ENCODE data around the gene BMX.

The BMX gene

GRCh38 chrX:15564981-15565579, 64.5 kb downstream of the BMX start:
- no peak for TF ChIP-seq LEF1 (IDR thresholded peaks at IDR 0.05; ENCODE audit: borderline replicate concordance)
- no peak for TF ChIP-seq CTBP1 (IDR thresholded peaks at IDR 0.05; ENCODE audit: borderline replicate concordance)
- TF ChIP-seq FOXM1 (IDR thresholded peaks at IDR 0.05; ENCODE audit: borderline replicate concordance): no peak
- no peak for TF ChIP-seq ELF4 (IDR thresholded peaks at IDR 0.05)
- TF ChIP-seq BHLHE40 (IDR thresholded peaks at IDR 0.05; ENCODE audit: borderline replicate concordance): no peak
- no peak for TF ChIP-seq ARNT (IDR thresholded peaks at IDR 0.05)
- no peak for TF ChIP-seq TARDBP (IDR thresholded peaks at IDR 0.05)
- no peak for TF ChIP-seq L3MBTL2 (conservative IDR thresholded peaks at IDR 0.05)
- TF ChIP-seq NFRKB (IDR thresholded peaks at IDR 0.05): no peak
- no peak for TF ChIP-seq ZNF384 (IDR thresholded peaks at IDR 0.05)
- no peak for TF ChIP-seq HDGF (IDR thresholded peaks at IDR 0.05; ENCODE audit: borderline replicate concordance)
- TF ChIP-seq SP1 (IDR thresholded peaks at IDR 0.05): no peak
- TF ChIP-seq FOXA1 (IDR thresholded peaks at IDR 0.05): no peak
- no peak for TF ChIP-seq FOXK2 (IDR thresholded peaks at IDR 0.05)
- TF ChIP-seq PKNOX1 (IDR thresholded peaks at IDR 0.05): no peak
- no peak for TF ChIP-seq SUZ12 (IDR thresholded peaks at IDR 0.05)
- CTCF ChIA-PET: interaction anchor here (0.6 to 1.2 kb wide), 7 partner anchors 21 to 268 kb away, joined by 3 to 5 read pairs (median 3); no protein-coding TSS in a partner anchor
- DNase-seq (ENCODE audit: extremely low spot score): peak; percentile 60
- POLR2A ChIA-PET: no interaction called here

- DNase-seq (ENCODE audit: extremely low spot score): no peak
- ChIA-PET CTCF (no interaction called here), POLR2A (no interaction called here)
- TF ChIP-seq NFRKB (IDR thresholded peaks at IDR 0.05) (no peak), ARNT (IDR thresholded peaks at IDR 0.05) (no peak), SUZ12 (IDR thresholded peaks at IDR 0.05) (no peak), BHLHE40 (IDR thresholded peaks at IDR 0.05; ENCODE audit: borderline replicate concordance) (no peak), TARDBP (IDR thresholded peaks at IDR 0.05) (no peak), ELF4 (IDR thresholded peaks at IDR 0.05) (no peak), CTBP1 (IDR thresholded peaks at IDR 0.05; ENCODE audit: borderline replicate concordance) (no peak), FOXA1 (IDR thresholded peaks at IDR 0.05) (no peak), ZNF384 (IDR thresholded peaks at IDR 0.05) (no peak), L3MBTL2 (conservative IDR thresholded peaks at IDR 0.05) (no peak), PKNOX1 (IDR thresholded peaks at IDR 0.05) (no peak), FOXK2 (IDR thresholded peaks at IDR 0.05) (no peak)
Observed at GRCh38 chrX:15566244-15566643, 65.6 kb downstream of the BMX start.

- CTCF ChIA-PET: no interaction called here
- POLR2A ChIA-PET: no interaction called here
- no peak for DNase-seq (ENCODE audit: extremely low spot score)
- TF ChIP-seq ARNT (IDR thresholded peaks at IDR 0.05): no peak
- TF ChIP-seq NFRKB (IDR thresholded peaks at IDR 0.05): no peak
- TF ChIP-seq BHLHE40 (IDR thresholded peaks at IDR 0.05; ENCODE audit: borderline replicate concordance): no peak
- no peak for TF ChIP-seq FOXA1 (IDR thresholded peaks at IDR 0.05)
- no peak for TF ChIP-seq SUZ12 (IDR thresholded peaks at IDR 0.05)
- TF ChIP-seq ZNF384 (IDR thresholded peaks at IDR 0.05): no peak
- no peak for TF ChIP-seq FOXK2 (IDR thresholded peaks at IDR 0.05)
- no peak for TF ChIP-seq L3MBTL2 (conservative IDR thresholded peaks at IDR 0.05)
- TF ChIP-seq SP1 (IDR thresholded peaks at IDR 0.05): no peak
- TF ChIP-seq FOXM1 (IDR thresholded peaks at IDR 0.05; ENCODE audit: borderline replicate concordance): no peak
- no peak for TF ChIP-seq LEF1 (IDR thresholded peaks at IDR 0.05; ENCODE audit: borderline replicate concordance)
- no peak for TF ChIP-seq TARDBP (IDR thresholded peaks at IDR 0.05)
- no peak for TF ChIP-seq PKNOX1 (IDR thresholded peaks at IDR 0.05)
- TF ChIP-seq ELF4 (IDR thresholded peaks at IDR 0.05): no peak
Observed at GRCh38 chrX:15567267-15567666, 66.7 kb downstream of the BMX start.

- DNase-seq (ENCODE audit: extremely low spot score): no peak
- CTCF ChIA-PET: interaction anchor here (0.7 to 2.0 kb wide), 3 partner anchors 37 to 106 kb away, joined by 3 to 4 read pairs (median 3); no protein-coding TSS in a partner anchor
- POLR2A ChIA-PET: no interaction called here
- TF ChIP-seq BHLHE40 (IDR thresholded peaks at IDR 0.05; ENCODE audit: borderline replicate concordance) (no peak), NFRKB (IDR thresholded peaks at IDR 0.05) (no peak), SP1 (IDR thresholded peaks at IDR 0.05) (no peak), CTBP1 (IDR thresholded peaks at IDR 0.05; ENCODE audit: borderline replicate concordance) (no peak), FOXA1 (IDR thresholded peaks at IDR 0.05) (no peak), TARDBP (IDR thresholded peaks at IDR 0.05) (no peak), ARNT (IDR thresholded peaks at IDR 0.05) (no peak)
Observed at GRCh38 chrX:15567886-15568616, 67.4 kb downstream of the BMX start.

GRCh38 chrX:15570145-15570544, 69.5 kb downstream of the BMX start:
- DNase-seq (ENCODE audit: extremely low spot score): no peak
- ChIA-PET POLR2A (no interaction called here), CTCF (no interaction called here)
- TF ChIP-seq ARNT (IDR thresholded peaks at IDR 0.05): no peak
- no peak for TF ChIP-seq FOXK2 (IDR thresholded peaks at IDR 0.05)
- TF ChIP-seq LEF1 (IDR thresholded peaks at IDR 0.05; ENCODE audit: borderline replicate concordance): no peak
- TF ChIP-seq SP1 (IDR thresholded peaks at IDR 0.05): no peak
- no peak for TF ChIP-seq SUZ12 (IDR thresholded peaks at IDR 0.05)
- TF ChIP-seq BHLHE40 (IDR thresholded peaks at IDR 0.05; ENCODE audit: borderline replicate concordance): no peak
- no peak for TF ChIP-seq PKNOX1 (IDR thresholded peaks at IDR 0.05)
